Activated CD8-positive, alpha-beta memory T cell treated with anti-CD3 and anti-CD28 coated beads for 1 hour (primary cell): ENCODE measurements around the gene ANKHD1.

Experiments
- DNase-seq, 2 donors: peaks; one replicate each; pipeline ENCODE4 v3.0.0-alpha.2; 2020; ENCODE audit warnings: low read depth in 1 of 2; ENCODE audit errors: extremely low read depth in 1 of 2

ANKHD1 gene

DNA sequence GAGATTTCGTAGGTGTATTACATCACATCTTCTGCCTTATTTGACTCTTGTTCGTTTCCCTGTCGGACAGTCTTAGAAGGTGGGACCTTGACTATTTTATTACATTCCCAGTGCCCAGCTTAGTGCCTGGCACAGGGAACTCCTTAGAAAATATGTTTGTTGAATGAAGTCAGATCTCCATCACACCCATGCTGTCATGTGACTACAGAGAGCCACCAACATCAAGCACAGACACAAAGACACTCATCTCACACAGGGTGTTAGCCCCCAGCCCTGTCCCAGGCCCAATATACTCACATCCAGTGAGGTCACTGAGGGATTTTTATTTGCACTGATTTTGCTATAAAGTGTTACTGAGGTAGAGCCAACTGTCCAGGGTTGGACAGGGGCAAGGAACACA lies 156.3 kb downstream of the ANKHD1 start:
- no peak for DNase-seq

- no peak for DNase-seq
These were observed 156.9 kb downstream of the ANKHD1 start for GRCh38 chr5:140558542-140558941.

DNA sequence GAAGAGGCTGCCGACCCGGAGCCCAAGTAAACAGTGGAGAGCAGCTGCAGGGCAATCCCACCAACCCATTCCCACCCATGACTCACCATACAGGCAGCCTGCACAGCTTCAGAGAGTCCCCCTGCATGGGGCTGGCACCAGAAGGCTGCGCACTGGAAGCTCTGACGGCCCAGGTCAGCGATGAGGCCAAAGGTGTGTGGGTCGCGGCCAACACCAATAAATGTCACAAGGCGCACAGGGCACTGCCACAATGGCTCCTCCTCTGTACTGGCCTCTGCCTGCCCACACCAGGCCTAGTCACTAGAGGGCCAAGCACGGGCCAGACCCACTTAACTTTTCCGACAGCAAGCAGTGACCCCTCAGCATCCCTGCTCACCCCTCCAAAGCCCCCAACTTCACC lies 158.6 kb downstream of the ANKHD1 start:
- DNase-seq = no peak

DNA sequence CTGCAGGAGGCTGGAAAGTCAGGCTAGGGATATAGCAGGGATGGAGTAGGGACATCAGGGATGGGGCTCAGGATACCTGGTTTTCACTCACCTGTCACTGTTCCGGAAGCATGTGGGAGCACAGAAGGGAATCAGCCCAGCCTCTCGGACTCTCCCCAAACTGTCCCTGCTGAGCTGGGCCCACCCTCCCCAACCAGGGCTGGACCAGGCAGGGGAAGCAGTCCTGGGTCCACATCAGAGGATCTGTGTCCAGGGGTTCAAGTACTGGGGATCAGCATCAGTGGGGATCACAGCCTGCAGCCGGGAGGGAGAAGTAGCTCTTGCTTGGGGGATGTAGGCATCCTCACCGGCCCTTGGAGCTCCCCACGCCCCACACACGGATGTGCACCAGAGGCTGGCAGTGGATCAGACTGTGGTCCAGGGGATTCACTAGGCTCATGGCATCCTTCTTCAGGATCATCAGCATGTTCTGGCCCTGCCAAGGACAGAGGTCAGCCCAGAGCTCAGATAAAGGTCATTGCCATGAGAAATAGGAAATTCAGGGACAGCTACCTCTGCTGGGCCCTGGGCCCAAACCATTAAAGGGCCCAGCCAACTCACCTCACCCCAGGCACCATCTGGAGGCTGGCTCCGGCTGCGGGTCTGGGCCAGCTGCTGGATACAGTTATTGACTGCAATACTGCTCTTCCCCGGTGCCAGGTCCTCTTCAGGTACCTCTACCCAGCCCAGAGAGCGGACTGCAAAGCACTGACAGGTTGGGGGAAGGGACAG lies 160.3 kb downstream of the ANKHD1 start:
- DNase-seq = no peak

DNA sequence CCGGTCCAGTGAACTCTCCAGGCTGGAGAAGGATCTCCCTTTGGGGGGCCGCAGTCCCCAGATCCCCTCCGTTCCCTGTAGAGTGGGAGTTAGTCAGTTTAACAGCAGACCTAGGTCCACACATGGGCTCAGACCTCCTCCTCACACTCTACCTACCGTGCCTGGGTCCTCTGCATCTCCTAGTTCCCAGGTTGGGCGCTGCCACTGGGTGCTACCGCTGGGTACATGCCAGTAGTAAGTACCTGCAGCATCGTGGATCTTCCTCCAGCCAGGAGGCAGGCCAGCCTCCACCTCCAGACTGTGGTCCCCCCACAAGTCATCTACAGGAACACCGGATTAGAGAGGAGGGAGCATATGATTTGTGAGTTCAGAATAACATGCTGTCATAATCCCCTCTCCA lies 162.0 kb downstream of the ANKHD1 start:
- DNase-seq = no peak

GRCh38 chr5:140564196-140565023 lies 162.8 kb downstream of the ANKHD1 start, which contains the start of the genes APBB3 and SLC35A4:
APBB3 (minus strand) TSS chr5:140564598; CDS start chr5:140564245, 353 bp downstream.
SLC35A4 (plus strand) TSS chr5:140564828; CDS start chr5:140567170, 2,342 bp downstream.
- DNase-seq = peak; percentile 89 to 90

- DNase-seq = no peak
These were observed 163.6 kb downstream of the ANKHD1 start for GRCh38 chr5:140565024-140565779.

GRCh38 chr5:140565780-140566095 lies 164.1 kb downstream of the ANKHD1 start:
- no peak for DNase-seq

GRCh38 chr5:140566665-140567064 lies 165.0 kb downstream of the ANKHD1 start:
- no peak for DNase-seq

GRCh38 chr5:140567136-140567818 lies 165.6 kb downstream of the ANKHD1 start:
- no peak for DNase-seq

DNA sequence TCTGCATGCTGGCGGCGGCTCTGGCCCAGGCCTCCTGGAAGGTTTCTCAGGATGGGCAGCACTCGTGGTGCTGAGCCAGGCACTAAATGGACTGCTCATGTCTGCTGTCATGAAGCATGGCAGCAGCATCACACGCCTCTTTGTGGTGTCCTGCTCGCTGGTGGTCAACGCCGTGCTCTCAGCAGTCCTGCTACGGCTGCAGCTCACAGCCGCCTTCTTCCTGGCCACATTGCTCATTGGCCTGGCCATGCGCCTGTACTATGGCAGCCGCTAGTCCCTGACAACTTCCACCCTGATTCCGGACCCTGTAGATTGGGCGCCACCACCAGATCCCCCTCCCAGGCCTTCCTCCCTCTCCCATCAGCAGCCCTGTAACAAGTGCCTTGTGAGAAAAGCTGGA lies 166.2 kb downstream of the ANKHD1 start:
- DNase-seq = no peak

GRCh38 chr5:140568443-140569063 lies 166.9 kb downstream of the ANKHD1 start:
- no peak for DNase-seq

DNA sequence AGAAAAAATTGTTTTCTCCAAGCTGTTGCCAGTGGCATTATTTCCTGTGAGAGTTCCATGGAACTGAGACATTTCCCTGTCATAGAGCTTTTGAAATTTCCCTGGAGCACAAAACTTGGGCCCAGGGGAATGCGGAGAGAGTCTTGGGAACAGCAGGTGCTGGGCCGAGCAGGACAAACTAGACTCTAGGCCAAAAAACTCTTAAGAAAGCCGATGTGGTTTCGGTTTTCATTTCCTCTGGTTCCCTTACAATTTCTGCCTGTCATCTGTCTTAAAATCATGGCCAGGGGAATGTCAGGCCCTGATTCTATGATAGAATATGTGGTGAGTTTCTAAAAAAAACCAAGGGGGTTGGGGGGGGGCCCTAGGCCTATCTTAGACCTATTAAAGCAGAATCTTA lies 167.6 kb downstream of the ANKHD1 start:
- DNase-seq = no peak

DNA sequence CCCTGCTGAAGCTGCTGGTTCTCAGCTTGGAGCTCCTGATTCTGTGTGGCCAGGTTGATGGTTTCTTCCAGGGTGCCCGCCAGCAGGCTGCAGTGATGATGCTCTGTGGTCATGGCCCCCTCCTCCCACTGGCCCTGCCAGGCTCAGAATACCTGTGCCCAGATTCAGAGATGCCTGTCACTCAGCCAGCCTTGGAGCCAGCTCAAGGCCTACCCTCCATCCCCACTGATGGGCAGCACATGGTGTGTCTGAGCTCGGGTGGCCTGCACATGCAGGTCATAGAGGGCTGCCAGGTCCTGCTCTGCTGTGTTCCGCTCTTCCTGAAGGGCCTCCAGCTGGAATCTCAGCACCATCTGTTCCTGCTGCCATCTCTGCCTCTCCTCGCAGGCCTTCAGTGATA lies 168.4 kb downstream of the ANKHD1 start:
- no peak for DNase-seq

GRCh38 chr5:140570488-140570887 lies 168.9 kb downstream of the ANKHD1 start:
- no peak for DNase-seq

DNA sequence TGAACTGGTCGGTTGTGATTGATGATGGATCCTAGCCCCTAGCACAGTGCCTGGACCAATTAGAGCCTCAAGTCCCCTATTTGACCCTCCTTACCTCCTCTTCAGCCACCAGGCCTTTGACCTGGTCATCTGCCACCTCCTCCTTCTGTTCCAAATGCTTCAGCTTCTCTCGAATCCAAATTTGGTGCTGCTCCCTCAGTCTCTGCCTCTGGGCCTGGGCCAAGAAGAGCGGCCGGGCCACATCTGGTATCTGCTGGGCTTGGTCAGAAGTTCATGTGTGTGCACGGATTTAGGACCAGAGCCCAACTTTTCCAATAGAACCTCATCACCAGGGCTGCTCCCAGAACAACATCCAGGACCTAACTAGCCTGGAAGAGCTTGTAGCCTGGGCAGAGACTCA lies 169.5 kb downstream of the ANKHD1 start:
- no peak for DNase-seq

- no peak for DNase-seq
These were observed 172.1 kb downstream of the ANKHD1 start for GRCh38 chr5:140573683-140574082.

GRCh38 chr5:140574165-140574564 lies 172.5 kb downstream of the ANKHD1 start:
- DNase-seq = no peak

- no peak for DNase-seq
These were observed 173.7 kb downstream of the ANKHD1 start for GRCh38 chr5:140575309-140575708.

- no peak for DNase-seq
These were observed 175.2 kb downstream of the ANKHD1 start for GRCh38 chr5:140576776-140577201.
